ENCODE results near the gene PINK1. TPM values are rescaled to one million over a fixed set of nuclear protein-coding genes. Genes with fewer than 3 reads are reported as not detected.
"Not testable (repeated sequence)": the region's sequence is repeated elsewhere in the genome, so short reads cannot be mapped to it uniquely, and the experiment has no call there.

PINK1 gene
- total RNA-seq, 4 donors from 2014 or later, result 149 to 173 (median 161) TPM

DNA sequence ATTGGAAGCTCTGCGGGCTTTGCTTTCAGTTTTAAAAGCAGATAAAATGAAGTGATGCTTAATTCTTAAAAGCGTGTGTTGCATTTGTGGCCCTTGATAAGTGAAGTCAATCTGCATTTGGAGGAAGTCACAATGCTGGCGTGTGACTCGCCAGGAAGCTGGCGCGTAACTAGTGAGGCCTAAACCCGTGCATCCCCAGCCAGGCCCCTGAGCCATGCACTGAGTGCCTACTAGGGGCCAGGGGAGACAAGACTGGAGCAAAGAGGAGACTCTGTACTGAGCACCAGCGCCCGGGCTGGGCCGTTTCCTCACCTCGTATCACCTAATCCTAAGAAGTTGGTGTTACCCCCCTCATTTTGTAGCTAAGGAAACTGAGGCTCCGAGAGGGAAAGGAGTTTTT is 32.5 kb downstream of the PINK1 start:
- intact Hi-C loops (cut with DNase I; ENCODE audit: low total_unique reads), result no loop called here
- DNase-seq (ENCODE audit: low spot score in 2 of 2), result no peak
- TF ChIP-seq POLR2A (IDR thresholded peaks at IDR 0.05), result no peak
- no peak for TF ChIP-seq CTCF (IDR thresholded peaks at IDR 0.05)
- no peak overlapping the region for H3K4me3 ChIP-seq (ENCODE audit: low read depth, poor library complexity, severe bottlenecking)
- 56 to 63% methylated on average over 12 of the region's 12 CpGs for WGBS, 2 donors

- no peak overlapping the region for H3K4me3 ChIP-seq (ENCODE audit: low read depth, poor library complexity, severe bottlenecking)
- TF ChIP-seq POLR2A (IDR thresholded peaks at IDR 0.05) (no peak), CTCF (IDR thresholded peaks at IDR 0.05) (no peak)
- 72 to 76% methylated on average over 11 to 14 of the region's 16 CpGs for WGBS, 2 donors
- DNase-seq (ENCODE audit: low spot score in 2 of 2), result no peak
- intact Hi-C loops (cut with DNase I; ENCODE audit: low total_unique reads), result no loop called here
Measured at GRCh38 chr1:20666146-20666545, 32.9 kb downstream of the PINK1 start.

- H3K4me3 ChIP-seq (ENCODE audit: low read depth, poor library complexity, severe bottlenecking), result no peak overlapping the region
- TF ChIP-seq CTCF (IDR thresholded peaks at IDR 0.05) (no peak), POLR2A (IDR thresholded peaks at IDR 0.05) (no peak)
- intact Hi-C loops (cut with DNase I; ENCODE audit: low total_unique reads), result no loop called here
- no peak for DNase-seq (ENCODE audit: low spot score in 2 of 2)
- 100% methylated on average over 1 of the region's 1 CpG for WGBS, 2 donors
Measured at GRCh38 chr1:20666804-20667203, 33.5 kb downstream of the PINK1 start.

DNA sequence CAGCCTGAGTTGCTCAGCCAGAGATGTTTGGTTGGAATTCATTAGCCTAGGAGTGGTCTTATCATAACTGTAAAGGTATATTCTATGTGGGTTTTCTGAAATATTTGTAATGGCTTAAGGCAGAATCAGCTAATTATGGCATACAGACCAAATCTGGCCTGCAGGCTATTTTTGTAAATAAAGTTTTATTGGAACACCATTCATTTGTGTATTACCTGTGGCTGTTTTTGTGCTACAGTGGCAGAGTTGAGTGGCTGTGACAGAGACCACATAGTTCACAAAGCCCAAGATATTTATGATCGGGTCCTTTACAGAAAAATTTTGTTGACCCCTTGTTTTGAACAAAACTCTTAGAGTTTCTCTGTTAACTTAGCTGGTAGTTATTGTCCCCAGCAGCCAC is 35.3 kb downstream of the PINK1 start:
- DNase-seq (ENCODE audit: low spot score in 2 of 2), result no peak
- WGBS, 2 donors, result 97 to 100% methylated on average over 1 of the region's 1 CpG
- H3K4me3 ChIP-seq (ENCODE audit: low read depth, poor library complexity, severe bottlenecking), result no peak overlapping the region
- intact Hi-C loops (cut with DNase I; ENCODE audit: low total_unique reads), result no loop called here
- TF ChIP-seq CTCF (IDR thresholded peaks at IDR 0.05) (no peak), POLR2A (IDR thresholded peaks at IDR 0.05) (no peak)

DNA sequence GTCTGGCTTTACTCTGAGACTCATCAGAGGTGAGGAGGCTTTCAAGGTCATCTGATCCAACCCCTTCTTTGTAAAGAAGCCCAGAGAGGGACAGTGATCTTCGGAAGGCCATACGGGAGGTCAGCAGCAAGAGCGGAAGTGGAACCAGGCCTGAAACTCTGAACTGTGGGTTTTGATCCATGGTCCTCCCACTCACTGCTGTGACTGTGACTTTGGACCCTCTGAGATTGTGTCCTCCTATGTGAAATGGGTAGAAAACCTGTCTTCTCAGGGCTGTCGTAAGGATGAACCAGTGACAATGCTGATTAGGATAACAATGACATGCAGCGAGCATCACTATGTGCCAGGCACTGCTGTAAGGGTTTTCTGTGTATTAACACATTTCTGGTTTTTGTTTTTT is 37.7 kb downstream of the PINK1 start:
- 91 to 93% methylated on average over 5 of the region's 5 CpGs for WGBS, 2 donors
- H3K4me3 ChIP-seq (ENCODE audit: low read depth, poor library complexity, severe bottlenecking), result no peak overlapping the region
- DNase-seq (ENCODE audit: low spot score in 2 of 2), result no peak
- no peak for TF ChIP-seq CTCF (IDR thresholded peaks at IDR 0.05)
- intact Hi-C loops (cut with DNase I; ENCODE audit: low total_unique reads), result no loop called here

DNA sequence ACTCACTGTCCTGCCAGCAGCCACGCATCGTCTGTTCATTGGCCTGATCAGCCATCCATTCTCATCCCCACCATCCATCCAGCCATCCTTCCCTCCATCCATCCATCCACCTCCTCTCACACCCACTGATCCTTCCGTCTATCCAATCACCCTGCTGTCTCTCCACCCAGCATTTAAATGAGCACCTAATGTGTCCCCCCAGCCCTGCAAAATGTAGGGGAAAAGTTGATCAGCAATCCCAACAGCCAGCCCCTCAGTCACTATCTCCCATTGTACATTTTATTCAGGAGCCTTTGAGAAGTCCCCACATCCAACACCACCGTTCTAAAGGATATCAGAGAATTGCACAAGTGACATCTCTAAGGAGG is 39.0 kb downstream of the PINK1 start:
- no peak for DNase-seq (ENCODE audit: low spot score in 2 of 2)
- intact Hi-C loops (cut with DNase I; ENCODE audit: low total_unique reads), result no loop called here
- WGBS, 2 donors, result 85 to 89% methylated on average over 4 of the region's 4 CpGs
- H3K4me3 ChIP-seq (ENCODE audit: low read depth, poor library complexity, severe bottlenecking), result no peak overlapping the region
- no peak for TF ChIP-seq POLR2A (IDR thresholded peaks at IDR 0.05)
- no peak for TF ChIP-seq CTCF (IDR thresholded peaks at IDR 0.05)

GRCh38 chr1:20673626-20674025 is 40.4 kb downstream of the PINK1 start:
- 86 to 89% methylated on average over 11 of the region's 11 CpGs for WGBS, 2 donors
- H3K4me3 ChIP-seq (ENCODE audit: low read depth, poor library complexity, severe bottlenecking); DNase-seq (ENCODE audit: low spot score in 2 of 2); intact Hi-C loops (cut with DNase I; ENCODE audit: low total_unique reads): not testable (repeated sequence)

All from lower leg skin (tissue), 4 donors.